ENCODE measurements around the gene SORT1.
"Not testable (repeated sequence)": the region's sequence is repeated elsewhere in the genome, so short reads cannot be mapped to it uniquely, and the experiment has no call there.

The SORT1 gene

DNA sequence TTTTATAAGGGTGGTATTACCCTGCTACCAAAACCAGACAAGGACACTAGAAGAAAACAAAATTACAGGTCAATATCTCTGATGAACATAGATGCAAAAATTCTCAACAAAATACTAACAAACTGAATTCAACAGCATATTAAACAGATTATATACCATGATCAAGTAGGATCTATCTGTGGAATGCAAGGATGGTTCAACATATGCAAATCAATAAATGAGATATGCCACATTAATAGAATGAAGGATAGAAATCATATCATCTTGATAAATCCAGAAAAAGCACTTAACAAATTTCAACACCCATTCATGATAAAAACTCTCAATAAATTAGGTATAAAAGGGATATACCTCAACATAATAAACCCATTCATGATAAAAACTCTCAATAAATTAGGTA is 66.6 kb downstream of the SORT1 start:
- no peak for DNase-seq

DNA sequence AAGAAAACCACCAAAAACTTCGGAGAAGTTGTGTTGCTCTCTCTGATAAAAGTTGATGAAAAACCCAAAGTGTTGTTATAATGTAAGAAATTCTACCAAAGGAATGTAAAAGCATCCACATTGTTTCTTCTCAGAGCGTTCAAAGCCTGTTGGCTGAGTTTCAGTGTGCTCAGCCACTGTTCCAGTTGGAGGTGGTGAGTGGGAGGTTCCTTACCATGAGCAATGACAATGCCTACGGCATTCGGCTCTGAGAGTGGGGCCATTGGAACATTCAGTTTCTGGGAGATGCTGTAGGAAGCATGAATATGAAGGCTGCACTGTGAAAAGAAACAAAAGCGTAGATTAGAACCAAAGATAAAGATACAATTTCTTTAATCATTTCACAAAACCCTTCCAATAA is 70.4 kb downstream of the SORT1 start:
- no peak for DNase-seq

DNA sequence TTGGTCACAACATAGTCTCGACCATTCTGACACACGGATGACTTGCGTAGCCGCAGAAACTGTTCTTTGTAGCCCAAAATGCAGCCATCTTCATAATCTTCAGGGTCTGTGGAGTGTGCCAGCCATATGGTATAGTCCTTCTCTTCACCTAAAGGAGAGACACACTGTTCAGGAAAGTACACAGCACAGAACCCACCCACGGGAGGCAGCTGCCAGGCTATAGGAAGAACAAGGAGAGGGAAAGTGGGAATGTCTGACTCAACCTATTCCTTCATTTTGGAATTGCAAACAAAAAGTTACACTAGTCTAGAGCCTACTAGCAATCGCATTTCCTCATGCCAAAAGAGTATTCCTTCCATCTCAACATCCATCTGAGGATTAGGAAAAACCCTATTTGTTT is 74.7 kb downstream of the SORT1 start:
- DNase-seq = no peak

DNA sequence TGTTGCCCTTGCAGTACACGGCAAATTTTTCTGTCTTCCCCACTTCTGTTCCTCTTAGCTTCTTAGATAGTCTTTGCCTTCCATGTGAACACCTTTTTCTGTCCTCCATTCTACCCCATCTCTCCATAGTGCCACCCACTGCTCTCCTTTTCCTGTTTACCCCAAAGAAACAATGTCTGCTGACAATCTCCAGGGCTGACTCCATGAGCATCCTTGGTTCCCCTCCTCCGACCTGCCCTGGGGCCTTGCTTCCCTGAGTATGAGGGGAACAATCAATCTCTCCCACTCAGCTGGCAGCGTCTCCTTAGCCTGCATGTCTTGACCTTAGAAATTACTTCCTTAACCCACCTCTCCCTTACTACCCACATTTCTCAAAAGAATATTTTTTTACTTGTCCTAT is 78.6 kb downstream of the SORT1 start:
- DNase-seq = no peak

DNA sequence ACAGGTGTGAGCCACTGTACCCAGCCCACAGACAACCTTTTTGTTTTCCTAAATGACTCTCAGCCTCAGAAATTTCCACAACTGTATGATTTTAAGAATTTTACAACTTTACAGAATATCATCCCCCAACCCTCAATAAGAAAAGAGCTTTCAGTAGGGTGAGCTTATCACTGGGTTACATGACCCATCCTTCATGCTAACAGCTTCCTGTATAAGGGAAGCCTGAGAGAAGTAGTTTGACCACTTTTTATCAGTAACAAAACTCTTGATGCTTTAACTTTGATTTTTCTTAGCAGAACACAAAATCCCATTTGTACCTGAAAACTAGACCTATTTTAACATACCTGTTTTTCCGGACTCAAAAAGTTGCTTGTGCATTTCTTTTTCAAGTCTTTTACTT is 81.2 kb downstream of the SORT1 start:
- DNase-seq = no peak

DNA sequence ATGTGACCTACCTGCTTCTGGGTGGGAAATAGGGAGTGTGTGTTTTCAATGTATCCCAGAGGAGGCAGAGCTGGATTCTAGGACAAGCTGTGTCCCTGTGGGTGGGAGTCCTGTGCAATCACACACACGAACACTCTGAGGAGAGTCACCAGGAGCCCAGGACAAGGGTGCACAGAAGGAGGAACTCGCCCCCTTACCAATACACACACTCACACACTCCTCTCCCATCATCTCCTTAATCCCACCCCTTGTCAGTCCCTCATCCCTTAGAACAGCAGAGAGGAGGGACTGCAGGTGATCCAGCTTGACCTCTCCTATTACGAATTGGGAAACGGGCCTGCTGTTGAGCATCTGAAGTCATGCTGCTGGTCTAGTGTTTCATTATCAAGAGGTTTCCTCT is 82.4 kb downstream of the SORT1 start:
- DNase-seq = no peak

DNA sequence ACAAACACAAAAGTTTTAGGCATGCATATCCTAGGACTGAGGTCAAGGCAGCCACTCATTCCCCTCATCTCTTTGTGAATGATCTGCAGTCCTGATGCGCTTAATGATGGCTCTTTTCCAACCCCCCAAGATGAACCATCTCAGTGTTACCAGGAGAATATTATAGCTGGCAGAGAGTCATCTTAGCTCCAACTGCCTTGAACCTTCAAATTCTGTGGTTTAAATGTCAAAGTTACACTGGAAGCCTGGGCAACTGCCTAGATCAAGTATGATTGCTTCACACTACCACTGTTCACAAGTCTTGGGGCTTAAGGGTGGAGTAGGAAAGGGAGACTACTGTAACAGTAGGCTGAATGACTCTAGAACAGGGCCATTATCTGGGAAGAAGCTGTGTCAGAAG is 82.9 kb downstream of the SORT1 start:
- no peak for DNase-seq

DNA sequence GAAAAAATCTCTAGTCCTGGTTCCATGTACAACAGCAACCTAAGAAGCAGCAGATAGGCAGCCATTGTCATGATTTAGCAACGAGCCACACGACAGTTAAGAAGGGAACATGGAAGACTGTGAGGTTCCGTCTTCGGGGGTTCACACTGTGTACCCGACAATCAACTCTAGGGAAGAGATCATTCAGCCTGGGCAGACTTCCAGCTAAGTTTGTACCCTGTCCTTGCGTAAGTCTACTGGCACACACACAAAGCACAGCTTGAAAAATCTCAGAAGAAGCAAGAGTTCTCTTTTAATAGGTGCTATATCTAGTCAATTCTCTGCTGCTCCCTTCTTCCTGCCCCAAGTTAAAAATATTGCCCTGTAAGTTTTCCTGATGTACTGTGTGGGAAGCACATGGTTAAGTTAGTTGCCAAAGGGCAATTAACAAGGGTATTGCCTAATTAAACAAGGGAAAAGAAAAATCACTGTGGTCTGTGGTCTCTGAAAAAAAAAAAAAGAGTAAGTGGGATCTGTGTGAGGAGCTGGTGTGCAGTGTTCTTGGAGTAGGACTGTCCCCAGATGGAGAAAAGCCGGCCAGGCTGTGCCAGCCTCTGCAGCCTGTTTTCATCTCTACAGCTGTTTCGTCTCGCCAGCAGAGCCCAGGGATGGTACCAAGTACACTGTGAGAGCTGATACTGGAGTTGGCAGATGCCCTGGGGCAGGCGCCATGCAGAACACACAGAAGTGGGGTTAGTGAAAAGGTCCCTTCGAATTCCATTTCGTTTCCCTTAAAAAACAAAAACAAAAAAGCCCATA is 84.5 kb downstream of the SORT1 start:
- peak; percentile 77 for DNase-seq

DNA sequence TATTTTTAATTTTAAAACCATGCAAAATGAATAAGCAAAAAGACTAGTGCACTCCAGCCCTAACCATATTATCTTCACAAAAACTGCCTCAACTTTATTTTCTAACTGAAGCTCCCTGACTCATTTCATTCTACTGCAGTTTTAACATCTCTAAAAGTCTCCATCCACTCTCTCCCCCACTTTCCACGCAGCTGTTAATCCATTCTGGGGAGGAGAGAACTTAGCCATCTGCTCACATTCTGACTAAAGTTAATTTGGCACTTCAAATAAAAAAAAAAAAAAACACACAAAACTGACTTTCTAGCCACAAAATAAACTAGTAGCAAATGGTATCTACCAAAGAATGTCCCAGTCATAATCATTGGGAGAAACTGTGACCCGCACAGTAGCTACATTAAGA is 85.5 kb downstream of the SORT1 start:
- DNase-seq = peak; percentile 76

DNA sequence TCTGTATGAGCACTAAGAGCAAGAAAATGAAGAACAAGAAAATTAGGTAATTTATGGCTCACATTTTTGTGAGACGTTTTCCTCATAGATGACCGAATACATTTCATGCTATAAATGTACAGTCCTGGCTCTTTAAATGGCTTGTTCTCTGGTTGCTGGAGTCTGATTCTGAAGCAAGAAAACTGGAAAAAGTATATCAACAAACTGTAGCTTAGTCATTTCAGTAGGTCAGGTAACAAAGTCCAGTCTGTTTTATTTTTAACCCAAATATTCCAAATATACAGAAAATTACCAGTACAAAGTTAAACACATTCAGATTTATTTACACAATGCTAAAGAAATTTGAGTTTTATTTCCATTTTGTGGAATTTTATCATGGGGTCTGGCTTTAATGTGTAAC is 88.4 kb downstream of the SORT1 start:
- DNase-seq = no peak

DNA sequence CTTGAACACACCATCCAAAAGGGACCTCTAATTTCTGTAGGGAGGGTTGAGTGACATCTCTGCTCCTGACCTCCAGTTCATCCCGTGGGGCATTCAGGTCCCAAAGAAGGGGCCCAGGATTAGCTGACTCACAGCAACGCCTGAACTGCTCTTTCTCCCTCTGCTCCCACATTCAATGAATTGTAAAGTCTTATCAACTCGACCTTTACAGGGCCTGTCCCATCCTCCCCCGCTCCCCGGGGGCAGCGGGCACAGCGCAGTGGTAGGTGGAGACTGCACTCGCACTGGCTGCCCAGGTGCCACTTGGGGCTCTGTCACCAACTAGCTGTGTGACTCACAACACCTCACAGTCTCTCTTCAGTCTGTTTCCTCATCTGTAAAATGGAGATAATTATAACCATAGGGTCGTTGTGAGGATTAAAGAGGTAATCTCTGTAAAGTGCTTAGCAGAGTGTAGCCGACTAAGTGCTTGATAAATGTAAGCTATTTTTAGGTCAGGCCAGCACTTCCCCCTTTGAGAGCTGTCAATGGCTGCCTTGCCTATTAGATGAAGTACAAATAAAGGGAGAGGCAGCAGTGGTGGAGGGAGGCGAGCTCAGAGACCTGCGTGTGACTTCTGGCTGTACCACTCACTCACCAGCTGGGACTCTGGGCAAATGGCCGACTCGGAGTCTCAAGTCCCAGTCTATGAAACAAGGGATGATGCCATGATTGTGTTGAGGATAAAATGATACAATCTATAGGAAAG is 90.3 kb downstream of the SORT1 start:
- DNase-seq = peak; percentile 18

DNA sequence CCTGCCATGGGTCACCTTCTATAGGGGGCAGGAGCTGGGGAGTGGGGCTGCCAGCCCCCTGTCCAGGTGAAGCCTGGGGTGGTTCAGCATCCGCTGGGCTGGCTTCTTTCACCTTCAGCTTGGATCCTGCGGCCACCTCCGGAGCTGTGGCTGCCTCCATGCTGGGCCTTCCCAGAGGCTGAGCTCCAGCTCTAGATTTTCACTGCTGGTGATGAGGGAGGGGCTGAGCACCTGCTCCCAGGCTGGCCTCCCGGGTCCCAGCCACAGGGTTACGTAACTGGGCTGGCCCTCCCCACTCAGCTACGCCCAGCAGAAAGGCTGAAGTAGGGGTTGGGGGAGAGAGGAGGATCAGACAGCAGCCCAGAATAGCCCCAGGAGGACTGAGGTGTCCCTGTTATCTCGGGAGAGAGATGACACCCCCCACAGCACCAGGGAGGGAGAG is 90.9 kb downstream of the SORT1 start, which contains the start of gene MYBPHL:
Gene MYBPHL (minus strand): TSS at position 180 of the 442 bp plus-strand sequence. CDS start 20 bp downstream, at position 160.
- DNase-seq = peak; percentile 17

DNA sequence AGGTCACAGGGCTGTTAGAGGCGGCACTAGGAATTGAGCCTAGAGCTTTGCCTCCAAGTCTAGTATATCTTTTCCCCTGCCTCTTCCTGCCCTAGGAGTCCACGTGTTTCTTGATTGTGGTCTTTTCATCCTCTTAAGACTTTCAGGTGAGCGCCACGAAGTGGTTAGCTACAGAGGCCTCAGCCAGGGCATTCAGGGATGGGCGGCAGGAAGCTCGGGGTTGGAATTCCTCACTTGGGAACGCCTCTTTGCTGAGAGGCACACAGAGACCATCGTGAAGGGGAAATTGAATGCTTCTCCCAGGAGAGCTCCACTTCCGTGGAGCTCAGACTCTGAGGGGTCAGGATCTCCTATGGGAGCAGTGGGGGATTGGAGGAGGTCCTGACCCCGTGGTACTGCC is 91.7 kb downstream of the SORT1 start:
- not testable (repeated sequence) for DNase-seq

DNA sequence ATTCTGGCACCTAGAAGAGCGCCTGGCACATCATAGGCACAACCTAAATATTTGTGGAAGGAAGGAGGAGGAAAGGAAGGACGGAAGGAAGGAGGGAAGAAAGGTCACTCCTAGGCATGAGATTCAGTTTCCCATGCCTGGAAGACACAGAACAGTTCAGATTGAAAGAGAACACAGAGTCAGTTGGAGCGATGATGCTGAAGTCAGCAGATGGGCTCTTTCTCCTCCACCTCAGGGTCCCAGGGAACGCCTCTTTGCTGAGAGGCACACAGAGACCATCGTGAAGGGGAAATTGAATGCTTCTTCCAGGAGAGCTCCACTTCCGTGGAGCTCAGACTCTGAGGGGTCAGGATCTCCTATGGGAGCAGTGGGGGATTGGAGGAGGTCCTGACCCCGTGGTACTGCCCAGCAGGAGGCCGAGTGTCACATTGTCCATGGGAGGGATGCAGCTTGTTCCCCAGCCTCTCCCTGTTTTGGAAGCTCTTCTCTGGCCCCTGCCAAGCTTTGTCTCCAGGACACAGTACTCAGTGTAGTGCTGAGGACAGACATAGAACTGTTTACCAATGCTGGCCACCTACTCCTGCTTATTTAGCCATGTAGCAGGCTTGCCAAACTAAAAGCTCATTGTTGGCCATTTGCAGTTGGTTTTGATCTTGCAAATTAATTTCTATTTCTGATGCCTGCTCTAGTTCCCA is 93.3 kb downstream of the SORT1 start:
- DNase-seq = no peak

DNA sequence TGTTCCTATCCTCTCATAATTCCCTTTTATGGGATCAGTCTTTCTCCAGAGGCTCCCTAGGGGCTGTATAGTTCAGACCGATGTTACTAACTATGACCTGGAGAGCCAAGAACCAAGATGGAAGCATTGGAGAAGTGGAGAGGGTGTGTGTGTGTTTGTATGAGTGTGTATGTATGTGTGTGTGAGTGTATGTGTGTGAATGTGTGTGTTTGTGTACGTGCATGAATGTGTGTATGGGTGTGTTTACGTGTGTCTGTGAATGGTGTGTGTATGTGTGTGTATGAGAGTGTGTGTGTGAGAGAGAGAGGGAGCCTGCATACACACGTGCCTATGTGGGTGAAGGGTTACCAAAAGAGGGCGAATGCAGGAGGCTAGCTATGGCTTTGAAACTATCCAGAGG is 95.8 kb downstream of the SORT1 start:
- no peak for DNase-seq

DNA sequence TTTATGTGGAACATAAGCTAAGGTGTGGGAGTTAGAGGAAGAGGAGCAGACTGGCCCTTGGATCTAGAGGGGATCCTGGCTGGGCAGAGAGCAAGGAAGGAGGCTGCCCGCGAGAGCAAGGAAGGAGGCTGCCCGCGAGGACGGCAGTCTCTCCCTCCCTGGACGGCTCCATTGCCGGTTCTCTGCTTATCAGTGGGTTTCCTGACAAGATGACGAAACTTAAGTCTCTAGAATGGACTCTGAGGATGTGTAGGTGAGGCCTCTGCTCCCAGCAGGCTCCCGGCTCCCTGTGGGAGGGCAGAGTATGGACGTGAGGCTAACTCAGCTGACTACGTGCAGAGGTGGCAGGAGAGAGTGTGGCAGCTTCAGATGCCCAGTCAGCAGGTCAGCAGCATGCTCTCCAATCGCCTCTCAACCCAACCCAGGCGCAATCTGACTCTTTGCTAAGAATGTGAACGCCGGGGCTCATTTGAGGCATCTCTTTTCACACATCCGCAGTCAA is 97.0 kb downstream of the SORT1 start:
- DNase-seq = no peak

DNA sequence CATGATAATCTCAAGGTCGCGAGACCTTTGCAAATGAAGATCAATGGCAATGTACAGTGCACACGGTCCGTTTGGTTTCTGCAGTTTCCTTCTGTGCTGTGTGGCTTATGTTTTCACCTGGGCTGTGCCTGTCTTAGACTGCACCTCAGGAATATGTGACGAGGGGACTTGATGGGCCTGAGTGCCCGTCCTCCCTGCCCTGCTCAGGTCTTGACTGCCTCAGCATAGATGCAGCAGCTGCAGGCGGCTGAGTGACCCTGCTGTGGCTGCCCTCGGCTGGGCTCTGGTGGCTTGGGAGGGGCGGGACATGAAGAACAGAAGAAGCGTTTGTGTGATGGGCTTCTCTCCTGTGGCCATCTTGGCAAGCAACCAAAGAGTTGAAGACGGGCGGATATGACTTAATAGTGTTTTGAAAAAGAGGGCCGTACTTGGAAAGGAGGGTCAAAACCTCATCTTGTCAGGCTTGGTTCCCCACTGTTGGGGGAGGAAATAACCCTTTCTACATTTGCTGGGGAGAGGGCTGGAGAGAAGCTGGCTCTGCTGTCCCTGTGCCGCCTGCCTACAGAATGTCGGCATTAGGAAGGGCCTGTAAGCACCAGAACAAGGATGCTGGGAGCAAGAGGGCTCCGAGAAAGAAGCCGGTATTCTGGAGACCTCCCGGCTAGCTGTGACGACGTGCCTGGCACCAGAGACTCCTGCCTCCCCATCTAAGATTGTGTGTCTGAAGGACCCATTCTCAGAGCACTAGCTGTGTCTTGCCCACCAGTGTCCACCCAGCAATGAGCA is 98.0 kb downstream of the SORT1 start:
- no peak for DNase-seq

DNA sequence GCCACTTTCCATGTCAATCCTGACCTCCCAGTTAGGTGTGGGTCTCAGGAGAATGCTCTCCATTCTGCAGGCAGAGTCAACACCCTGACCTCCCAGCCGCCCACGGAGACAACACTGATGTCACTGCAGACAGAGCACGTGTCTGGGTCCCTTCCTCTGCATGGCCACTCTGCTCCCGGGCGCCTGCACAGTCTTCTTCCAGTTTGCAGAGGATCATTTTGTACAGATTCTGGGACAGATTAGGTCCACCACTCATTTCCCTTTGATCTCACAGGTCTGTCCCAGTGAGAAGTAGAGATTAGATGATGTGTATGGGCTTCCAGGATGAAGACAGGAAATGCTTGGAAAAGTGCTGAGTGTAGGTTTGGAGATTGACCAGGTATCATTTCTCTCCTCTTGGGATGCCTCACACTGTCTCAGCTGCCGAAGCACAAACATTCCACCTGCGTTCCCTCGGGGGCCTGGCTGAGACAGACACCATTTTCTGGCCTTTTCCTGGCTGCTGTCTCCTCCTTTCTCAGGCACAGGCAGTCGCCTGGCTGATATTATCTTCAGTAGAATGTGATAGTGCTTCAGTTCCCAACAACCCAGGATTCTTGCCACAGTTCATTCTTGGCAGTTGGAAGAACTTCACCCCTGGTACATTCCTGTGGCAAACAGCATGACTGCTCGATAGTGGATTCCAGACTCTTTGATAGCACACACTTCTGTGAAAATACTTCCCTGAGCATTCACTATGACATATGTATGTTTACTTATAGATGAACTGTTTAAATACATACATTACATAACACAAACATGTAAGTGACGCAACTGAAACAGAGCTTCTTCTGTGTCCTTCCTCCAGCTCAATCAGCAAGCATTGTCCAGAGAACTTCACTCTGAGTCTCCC is 98.8 kb downstream of the SORT1 start:
- peak; percentile 35 for DNase-seq

DNA sequence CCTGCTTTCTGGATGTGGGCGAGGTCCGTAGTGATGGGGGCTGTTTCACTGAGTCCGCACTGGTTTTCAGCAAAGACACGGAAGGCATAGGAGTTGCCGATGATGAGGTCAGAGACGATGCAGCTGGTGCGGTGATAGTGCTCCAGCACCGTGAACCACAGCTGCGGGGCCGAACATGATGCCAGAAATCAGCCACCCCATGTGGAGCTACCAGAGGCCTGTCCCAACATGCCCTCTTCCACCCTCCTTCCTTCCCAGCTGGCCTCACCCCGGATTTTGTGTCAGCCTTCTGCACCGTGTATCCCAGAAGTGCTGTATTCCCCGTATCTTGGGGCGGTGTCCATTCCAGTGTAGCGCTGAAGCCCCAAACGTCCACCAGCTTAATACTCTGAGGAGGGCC is 100.9 kb downstream of the SORT1 start:
- peak; percentile 95 for DNase-seq

DNA sequence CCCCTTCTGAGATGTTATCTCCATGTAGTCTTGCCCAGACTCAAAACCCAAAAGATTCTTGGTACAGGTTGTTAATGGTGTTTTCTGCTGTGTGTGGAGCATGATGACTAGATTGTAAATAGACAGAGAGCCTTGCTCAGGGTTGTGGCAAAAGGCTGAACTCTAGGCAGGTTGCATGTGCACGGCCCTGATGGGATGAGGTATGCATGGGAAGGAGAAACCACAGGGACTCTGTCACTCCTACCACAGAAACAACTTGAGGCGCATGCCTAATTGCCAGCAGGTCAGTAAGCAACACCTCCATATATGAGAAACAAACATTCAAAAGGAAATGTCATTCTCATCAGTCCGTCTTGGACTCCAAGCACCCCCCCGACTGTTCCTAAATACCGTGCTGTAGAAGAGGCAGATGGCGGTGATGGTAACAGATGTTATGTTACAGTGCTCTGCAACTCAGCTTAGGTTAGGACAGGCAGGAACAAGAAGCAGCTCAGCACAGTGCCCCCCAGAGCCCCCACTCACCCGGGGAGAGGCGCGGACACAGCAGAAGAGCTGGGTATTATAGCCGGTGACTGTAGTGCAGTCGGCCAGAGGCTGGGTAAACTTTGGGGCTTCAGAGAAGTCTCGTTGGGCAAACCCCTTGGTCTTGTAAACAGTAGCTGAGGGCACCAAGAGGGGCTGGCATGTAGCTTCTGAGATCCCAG is 101.9 kb downstream of the SORT1 start:
- peak; percentile 97 for DNase-seq

DNA sequence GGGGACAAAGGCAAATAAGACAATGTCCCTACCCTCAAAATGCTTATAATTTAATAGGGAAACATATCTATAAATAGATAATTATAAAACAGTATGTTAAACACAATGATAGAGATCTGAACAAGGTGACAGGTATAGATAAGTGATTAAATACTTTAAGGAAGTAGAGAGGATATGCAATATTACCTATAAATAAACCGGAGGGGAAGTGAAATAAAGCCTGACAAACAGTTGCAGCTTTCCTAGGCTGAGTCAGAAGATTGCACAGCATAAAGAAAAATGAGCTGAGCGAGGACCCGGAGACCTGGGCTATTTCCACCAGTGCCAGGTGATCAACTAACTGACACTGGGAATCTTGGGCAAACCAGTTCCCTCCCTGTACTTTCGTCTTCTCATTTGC is 103.2 kb downstream of the SORT1 start:
- DNase-seq = no peak

Data from NCI-H2171 treated with DMSO at 0.1 percent for 48 hours (cell line).